Activated gamma-delta T cell (primary cell): ENCODE data around the gene CHST5.

Experiments used
- DNase-seq: peaks from one replicate; lab custom pipeline; 2025; lab: John Stamatoyannopoulos, UW
- total RNA-seq, 2 donors: gene quantifications; one replicate each; lab custom pipeline; 2026; lab: John Stamatoyannopoulos, UW

The CHST5 gene
- 0 to 0.04 reads per million in 2 donors for total RNA-seq

DNA sequence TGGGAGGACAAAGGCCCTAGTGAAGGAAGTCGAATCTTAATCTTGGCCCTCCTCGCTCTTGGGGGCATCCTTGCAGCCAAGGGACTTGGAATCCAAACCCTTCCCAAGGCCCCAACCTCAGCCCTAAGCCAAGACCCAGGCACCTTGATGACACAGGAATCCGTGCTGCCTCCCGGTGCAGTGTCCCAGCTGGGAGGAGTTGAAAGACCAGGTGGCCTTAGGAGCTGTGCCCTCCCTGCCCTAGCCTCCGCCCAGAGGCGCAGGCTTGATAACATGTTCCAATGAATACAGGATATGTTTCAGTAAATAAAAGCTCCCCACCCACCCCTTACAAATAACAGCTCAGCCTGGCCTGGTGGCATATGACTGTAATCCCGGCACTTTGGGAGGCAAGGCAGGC, at the start of gene CHST5:
TSS of gene CHST5 (minus strand) at position 208 of the 400 bp plus-strand sequence. CDS start 5,724 bp downstream, outside the sequence.
- DNase-seq = no peak

DNA sequence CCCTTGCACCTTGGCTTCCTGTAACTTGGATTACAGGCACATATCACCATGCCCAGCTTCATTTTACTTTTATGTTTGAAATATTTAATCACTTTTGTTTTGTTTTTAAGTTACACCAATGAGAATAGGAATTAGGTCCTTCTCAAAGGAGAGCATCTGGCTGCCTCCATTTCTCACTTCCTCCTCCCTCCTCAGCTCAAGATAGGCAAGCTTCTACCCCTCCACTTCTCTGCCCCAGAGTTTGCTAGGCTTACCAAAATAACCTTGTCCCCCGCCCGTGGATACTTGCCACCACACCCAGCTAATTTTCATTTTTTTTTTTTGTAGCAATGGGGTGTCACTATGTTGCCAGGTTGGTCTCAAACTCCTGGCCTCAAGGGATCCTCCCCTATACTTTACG, 48.2 kb upstream of the CHST5 start:
- no peak for DNase-seq

DNA sequence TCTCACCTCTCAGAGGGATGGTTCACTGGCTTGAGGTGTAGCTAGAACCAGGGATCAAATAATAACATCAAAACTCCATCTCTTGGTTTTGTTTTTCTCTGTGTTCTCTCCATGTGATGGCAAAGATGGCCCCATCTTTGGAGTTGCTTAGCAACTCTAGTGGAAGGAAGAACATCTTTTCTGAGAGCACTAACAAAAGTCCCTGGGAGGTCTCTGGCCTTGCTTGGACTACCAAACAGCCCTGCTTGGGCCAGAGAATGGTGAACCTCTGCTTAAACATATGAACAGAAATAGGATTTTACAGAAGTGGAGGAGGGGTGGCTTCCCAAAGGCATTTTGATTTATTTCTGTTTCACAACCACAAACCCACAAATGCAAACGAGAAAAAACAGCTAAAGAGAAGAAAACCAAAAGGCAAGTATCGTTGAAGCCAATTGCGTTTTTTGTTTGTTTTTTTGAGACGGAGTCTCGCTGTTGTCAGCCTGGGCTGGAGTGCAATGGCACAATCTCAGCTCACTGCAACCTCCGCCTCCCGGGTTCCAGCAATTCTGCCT, 43.5 kb upstream of the CHST5 start:
- no peak for DNase-seq

DNA sequence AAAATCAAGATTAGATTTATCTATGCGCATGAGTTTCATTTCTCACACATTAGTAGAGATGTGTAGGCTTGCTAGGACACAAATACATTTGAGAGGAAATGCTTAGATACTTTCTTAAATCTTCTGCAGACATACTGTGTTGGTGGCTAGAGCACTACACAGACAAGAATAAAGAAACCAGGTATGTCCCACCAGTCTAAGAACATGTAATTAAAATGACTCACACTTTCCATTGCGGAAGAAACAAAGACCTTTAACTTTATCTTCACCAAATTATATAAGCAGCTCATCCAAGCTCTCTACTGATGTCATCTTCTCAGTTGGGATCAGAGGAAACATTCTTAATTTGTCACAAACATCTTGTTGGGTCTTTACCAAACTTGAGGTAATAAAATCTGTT, 42.8 kb upstream of the CHST5 start:
- DNase-seq = no peak

DNA sequence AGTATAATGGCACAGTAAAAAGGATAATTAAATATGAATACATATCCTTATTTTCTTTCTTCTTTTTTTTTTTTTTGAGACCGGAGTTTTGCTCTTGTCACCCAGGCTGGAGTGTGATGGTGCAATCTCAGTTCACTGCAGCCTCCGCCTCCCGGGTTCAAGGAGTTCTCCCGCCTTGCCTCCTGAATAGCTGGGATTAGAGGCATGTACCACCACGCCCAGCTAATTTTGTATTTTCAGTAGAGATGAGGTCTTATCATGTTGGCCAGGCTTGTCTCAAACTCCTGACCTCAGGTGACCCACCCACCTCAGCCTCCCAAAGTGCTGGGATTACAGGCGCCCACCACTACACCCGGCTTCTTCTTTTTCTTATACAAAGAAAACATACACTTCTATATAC, 42.3 kb upstream of the CHST5 start:
- no peak for DNase-seq

DNA sequence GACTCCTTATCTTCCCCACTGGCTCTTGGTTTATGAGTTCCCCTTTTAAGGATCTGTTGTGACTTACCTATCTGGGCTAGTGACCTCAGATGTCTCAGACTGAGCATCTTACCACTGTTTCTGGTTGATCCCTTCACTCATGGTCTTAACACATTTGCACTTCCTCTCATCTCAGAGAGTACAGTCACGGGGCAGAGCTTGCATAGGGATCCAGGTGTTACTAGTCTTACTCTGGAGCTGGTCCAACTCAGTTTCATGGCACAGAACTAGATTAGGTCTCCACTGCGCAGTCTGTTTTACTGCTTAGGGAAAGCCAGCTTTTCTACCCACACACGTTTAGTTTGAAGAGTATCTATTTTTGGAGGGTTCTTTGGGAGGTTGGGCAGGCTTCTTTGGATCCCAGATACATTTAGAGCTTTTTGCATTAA, 40.5 kb upstream of the CHST5 start:
- DNase-seq = no peak

DNA sequence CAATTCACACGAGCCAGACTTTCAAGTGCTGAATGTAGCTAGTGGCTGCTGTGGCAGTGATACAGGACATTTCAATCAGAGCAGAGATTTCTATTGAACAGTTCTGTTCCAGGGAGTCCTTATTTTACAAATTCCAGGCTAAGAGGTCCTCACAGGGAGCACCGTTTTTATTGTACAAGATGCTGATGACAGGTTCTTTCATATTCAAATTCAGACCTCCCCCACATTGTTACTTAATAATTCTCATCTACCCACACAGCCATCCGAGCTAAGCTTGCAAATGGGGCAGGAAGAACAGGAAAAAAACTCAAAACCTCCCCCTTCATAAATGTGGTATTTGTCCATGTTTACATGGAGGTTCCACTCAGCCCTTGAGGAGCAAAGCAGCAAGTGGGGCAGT, 40.0 kb upstream of the CHST5 start:
- no peak for DNase-seq

DNA sequence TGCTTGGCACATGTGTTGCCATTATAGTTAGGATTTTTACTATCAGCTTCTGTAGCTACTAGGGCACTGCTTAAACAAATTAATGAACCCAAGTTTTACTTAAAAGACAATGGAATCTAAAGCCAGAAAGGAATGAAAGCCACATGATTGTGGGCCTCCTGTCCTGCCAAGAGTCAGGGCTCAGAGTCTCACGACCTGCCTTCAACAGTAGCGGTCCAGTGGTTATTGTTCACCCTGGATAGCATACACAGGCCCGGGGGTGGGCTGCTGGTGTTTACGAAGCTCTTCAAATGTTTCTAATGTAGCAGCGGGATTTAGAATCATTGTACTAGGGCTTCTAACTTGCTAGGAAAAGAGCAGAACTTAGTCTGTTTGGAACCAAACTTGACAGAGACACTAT, 38.0 kb upstream of the CHST5 start:
- no peak for DNase-seq

DNA sequence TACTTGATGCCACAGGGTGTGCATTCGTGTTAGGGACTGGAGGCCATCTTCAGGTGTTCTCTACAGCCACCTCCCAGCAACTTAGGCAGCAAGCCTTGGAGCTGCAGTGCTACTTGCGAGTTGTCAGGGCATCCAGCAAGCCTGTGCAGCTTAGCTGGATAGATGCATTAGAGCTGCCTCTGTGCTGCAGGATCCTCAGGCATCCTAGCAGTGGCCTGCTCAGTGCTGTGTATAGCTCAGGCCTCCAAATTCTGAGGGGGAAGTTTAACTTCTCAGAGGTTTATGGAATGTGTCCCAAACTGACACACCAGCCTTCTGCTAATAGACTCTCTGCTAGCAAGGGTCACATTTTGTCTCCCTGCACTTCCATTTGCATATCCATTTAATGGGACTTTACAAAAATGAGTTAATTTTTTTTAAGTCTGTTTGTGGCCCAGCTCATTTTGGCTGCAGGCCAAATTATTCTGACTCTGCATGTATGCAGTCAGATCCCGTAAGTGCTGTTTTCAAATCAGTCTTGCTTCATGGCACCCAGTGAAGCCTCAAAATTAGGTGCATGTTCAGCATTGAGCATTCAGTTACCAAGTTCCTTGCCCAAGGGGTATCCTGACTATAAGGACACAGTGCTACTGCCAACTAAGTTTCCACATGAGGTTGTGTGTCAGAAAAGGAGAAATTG, 37.1 kb upstream of the CHST5 start:
- no peak for DNase-seq

DNA sequence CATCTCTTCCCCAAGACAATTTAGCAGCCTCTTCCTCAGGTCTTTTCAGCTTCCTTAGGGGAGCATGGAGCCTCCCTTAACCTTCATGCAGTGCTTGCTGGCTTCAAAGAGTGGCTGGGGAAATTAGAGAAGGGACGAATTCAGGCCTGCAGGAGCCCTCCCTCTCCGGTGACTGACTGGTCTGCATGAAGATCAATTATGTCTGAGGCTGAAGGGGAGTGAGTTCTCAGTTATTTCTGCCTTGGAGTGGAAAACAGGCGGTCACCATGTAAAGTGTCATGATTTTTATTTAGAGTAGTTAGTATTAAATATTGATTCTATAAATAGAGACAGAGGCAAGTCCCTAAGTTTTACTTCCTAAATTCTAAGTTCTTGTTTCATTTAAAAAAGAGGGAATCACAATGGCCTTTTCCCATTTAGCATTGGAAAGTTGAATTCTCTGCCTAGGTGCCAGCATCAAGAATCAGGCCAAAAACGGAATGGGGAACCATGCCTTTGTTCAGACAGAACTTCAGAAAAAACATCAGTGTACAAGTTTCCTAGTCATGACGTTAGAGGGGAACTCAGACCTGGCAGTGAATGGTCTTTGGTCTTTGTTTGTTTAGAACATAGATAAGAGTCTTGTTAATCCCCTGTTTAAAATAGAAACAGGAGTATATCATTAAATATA, 34.6 kb upstream of the CHST5 start:
- no peak for DNase-seq

DNA sequence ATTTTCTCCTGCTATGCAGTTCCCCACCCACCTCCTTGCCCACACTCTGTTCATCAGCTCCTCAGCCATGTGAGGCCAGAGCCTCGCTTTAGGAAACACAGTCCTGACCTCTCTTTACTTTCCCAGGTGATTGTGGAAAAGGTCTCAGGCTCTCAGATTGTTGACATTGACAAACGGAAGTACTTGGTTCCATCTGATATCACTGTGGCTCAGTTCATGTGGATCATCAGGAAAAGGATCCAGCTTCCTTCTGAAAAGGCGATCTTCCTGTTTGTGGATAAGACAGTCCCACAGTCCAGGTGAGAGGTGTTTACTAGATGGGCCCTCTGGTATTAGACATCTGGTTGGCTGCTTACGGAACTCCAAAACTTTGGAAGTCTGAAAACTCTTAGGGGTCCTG, 32.0 kb upstream of the CHST5 start:
- DNase-seq = no peak

DNA sequence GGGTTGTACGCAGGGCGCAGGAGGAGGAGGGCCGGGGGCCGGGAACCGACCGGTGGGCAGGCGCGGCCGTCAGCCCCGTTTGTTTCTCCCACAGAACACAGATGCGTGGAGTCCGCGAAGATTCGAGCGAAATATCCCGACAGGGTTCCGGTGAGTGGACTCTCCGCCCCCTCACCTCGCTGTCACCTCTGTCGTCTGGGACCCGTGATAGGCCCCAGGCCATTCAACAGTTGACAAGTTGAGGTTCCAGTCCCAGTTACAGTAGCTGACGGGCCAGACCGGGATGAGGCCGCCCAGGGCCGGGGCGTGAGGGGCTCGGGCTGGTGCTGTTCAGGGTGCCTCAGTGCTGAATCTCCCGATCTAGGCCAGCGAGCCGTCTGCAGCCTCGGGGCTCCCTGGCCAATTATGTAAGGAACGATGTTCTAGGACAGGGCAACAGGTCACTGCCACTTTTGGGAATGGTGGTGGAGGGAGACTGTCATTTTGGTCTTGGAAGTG, 30.9 kb upstream of the CHST5 start:
- DNase-seq = peak; percentile 29

DNA sequence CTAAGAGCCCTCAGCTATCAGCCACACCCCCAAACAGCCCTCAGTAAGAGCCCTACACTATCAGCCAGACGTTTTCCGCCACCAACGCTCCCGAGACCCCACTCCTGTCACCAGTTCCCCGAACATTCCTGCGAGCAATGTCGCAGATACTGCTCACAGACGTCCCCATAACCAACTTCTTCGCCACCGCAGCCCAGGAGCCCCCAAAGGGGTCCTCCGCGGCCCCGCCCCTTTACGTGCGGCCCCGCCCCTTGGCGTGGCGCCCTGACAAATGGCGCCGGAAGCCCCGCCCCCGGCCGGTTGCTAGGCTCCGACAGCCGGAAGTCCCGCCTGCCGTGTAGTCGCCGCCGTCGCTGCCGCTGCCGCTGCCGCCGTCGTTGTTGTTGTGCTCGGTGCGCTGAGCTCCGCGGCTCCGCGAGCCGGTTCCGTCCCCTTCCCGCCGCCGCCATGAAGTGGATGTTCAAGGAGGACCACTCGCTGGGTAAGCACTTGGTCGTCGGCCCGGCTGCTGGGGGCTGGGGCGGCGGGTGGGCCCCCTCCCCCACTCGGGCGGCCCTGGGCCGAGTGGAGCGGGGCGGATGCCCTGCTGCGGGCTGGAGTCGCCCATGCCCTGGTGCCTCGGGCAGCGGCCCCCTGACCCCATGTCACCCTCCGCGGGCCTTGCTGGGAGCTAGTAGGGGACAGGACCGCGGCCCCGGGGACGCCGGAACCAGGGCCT, 30.3 kb upstream of the CHST5 start, which contains the start of gene GABARAPL2:
TSS of gene GABARAPL2 (plus strand) at position 340 of the 718 bp plus-strand sequence. CDS start at position 448, 108 bp downstream.
- DNase-seq = peak; percentile 86

DNA sequence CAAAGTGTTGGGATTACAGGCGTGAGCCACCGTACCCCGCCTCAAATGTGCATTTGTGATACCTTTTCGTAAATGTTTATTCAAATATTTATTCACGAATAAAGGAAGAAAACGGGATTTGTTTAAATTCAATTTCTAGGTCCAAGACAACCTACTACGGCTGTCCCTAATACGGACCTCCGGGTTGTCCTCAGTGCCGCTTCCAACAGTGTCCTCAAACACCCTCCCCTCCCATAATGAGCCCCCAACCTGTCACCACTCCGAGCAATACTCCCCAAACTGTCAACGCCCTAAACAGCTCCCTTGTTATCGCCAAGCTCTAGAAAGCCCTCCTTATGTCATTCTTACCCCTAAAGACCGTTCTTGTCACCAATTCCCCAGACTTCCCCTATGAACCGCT, 29.7 kb upstream of the CHST5 start:
- no peak for DNase-seq

DNA sequence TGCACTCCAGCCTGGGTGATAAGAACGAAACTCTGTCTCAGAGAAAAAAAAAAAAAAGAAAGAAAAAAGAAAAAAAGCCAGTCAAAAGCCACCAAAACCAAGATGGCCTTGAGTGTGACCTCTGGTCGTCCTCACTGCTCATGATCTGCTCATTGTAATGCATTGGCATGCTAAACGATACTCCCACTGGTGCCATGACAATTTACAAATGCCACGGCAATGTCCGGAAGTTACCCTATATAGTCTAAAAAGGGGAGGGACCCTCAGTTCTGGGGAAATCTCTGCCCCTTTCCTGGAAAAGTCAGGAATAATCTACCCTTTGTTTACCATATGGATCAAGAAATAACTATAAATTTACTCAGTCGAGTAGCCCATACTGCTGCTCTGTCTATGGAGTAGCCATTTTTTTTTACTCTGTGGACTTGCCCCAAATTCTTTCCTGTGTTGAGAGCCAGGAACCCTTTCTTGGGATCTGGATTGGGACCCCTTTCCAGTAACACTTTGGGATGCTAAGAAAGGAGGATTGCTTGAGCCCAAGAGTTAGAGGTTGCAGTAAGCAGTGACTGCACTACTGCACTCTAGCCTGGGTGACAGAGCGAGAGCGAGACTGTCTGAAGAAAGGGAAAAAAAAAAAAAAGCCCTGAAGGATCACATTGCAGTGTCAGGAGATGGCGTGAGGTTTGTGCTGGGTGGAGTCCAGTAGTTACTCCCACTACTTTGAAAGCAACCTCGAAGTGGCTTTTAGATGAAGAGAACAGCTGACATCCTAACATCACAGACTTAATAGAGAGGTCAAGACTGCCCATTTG, 23.9 kb upstream of the CHST5 start:
- no peak for DNase-seq

DNA sequence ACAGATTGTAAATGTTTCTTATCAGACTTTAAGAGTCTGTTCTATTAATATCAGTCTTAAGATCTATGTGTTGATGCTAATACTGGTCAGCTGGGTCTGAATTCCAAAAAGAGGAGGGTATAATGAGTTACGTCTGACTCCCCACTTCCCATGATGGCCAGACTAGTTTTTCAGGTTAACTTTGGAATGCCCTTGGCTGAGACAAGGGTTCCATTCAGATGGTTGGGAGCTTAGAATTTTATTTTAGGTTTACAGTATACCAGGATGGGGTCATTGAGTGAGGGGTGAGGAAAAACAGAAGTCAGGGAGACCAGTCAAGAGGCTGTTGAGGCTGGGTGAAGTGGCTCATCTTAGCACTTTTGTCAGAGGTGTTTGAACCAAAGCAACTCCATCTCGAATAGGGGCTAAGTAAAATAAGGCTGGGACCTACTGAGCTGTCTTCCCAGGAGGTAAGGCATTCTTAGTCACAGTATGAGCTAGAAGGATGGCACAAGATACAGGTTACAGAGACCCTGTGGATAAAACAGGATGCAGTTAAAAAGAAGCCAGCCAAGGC, 23.0 kb upstream of the CHST5 start:
- no peak for DNase-seq

DNA sequence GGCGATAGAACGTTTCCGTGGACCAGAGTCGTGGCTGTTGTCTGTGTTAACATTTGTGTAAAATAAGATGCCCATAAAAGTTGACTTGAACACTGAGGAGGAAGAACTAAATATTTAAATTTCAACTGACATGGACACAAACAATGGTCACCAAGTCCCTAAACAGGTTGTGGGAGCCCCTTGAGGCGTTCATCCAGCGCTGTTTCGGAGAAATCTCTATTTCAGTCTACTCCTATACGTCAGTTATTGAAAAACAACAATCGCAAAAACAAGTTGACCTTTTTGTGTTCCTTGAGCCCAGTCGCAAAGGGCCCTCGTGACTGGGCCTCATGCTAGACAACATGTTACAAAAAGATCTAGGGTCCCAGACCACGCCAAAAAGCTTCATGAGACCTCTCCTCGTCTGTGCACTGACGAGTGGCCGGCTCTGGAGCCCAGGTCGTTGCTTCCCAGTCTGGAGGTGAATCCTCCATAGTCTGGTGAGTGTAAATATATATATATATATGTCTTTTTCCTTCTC, 20.6 kb upstream of the CHST5 start:
- no peak for DNase-seq

DNA sequence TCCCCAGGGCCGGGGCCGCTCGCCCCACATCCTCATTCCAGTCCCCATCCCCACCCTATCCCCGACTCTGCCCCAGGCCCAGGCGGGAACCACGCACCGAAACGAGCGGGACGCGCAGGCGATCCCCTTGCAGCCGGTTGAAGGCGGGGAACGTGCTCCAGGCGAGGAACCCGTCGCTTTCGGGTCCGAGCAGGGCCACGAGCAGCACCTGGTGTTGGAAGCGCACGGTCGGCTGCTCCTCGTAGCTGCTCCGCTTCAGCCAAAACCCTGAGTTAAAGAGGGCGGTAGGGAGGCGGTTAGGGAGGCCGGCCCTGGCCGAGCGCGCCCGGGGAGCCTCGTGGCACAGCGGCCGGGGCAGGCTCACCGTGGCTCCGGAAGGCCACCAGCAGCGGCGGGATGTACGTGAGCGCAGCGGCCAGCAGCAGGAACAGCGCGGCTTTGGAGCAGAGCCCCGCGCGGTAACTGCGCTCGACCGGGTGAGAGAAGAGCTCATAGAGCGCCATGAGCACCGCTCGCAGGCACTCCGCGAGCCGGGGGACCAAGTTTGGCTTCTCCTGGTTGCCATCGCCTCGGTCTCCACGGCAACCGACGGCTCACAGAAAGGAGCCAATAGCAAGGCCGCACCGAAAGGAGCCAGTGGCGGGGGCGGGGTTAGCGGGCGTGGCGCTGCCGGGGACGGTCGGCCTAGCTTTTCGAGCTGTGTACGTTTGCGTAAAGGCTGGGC, 20.0 kb upstream of the CHST5 start, which contains the start of gene TMEM231:
TSS of gene TMEM231 (minus strand) at position 546 of the 724 bp plus-strand sequence. CDS start at position 503, 43 bp downstream.
- DNase-seq = peak; percentile 88

DNA sequence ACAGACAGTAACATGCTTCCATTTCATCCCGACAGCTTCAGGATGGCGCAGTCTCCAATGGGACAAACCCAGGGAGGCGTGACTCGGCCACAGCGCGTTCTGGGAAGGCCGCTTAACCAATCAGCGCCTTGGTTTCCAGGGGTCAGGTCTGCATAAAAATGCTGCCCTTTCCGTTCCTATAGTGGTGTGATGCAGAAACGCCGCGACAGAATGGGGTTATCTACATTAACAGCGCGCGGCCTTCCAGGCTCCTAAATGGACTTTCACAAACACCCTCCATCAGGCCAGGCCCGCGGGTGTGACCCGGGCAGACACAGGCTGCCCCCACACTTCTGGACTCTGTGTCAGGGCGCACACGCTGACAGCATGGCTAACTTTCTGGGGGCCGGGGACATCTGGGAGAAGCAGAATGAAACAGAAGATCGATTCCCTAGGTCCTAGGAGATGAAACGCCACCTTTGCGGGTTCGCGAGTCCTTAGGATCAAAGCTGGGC, 19.4 kb upstream of the CHST5 start:
- no peak for DNase-seq

DNA sequence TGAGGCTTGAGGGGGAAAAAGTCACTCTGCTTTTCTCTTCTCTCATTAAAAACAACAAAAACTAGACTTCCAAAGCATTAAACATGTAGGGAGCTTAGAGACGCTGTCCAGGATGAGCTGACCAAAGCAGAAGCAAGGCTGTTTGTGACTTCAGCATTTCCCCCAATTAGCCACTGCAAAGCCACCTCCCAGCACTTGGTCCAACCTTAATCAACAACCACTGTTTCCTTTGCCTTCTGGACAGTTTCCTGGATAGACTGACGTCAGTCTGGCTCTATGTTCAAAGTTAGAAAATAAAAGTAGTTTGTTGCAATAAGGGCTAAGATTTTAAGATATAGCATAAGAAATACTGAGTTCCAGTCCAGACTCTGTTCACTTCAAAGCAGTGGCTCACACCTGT, 17.0 kb upstream of the CHST5 start:
- DNase-seq = no peak
